ENCODE data around the gene F7. TPM values are rescaled to one million over a fixed set of nuclear protein-coding genes. Genes with fewer than 3 reads are reported as not detected.

F7 gene
- total RNA-seq, 1 donor from 2014 or later, result 0.85 TPM

GRCh38 chr13:113162783-113163685, 57.4 kb downstream of the F7 start:
- H3K4me1 ChIP-seq, result no peaks in the 10 kb centered on the region
- DNase-seq (ENCODE audit: low spot score in 2 of 2), result peak in 1 of 2 donors; percentile 46
- intact Hi-C loops (cut with DNase I), result no loop called here

GRCh38 chr13:113164492-113164891, 58.9 kb downstream of the F7 start:
- TF ChIP-seq CTCF (IDR thresholded peaks at IDR 0.05), result no peak

More at GRCh38 chr13:113162783-113163685, 57.4 kb downstream of the F7 start:
- TF ChIP-seq CTCF (IDR thresholded peaks at IDR 0.05), result no peak
- Histone ChIP-seq H3K9me3 (no peaks in the 10 kb centered on the region), H3K27ac (no peak overlapping the region), H3K36me3 (no peaks in the 10 kb centered on the region), H3K4me3 (no peak overlapping the region), H3K27me3 (no peaks in the 10 kb centered on the region)

DNA sequence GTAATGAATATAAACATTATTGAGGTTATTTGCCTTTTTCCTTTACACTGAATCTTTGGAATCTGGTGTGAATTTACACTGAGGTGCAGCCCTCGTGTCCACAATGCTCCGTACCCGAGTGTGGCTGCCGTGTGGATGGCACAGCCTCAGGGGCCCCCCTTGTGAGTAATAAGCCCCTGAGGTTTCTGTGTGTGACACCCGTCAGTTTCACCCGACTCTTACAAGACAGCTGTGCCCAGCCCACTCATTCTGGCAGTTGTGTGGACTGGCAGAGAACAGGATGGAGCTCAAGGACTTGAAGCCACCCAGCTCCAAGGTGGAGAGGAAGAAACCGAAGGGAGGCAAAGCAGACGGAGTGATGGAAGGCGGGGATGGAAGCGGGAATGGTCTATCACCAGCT, 60.7 kb downstream of the F7 start:
- H3K9me3 ChIP-seq, result no peaks in the 10 kb centered on the region
- peaks cover 6% of the 10 kb centered on the region in 2 donors for H3K36me3 ChIP-seq
- TF ChIP-seq CTCF (IDR thresholded peaks at IDR 0.05), result no peak
- H3K4me3 ChIP-seq, result no peak overlapping the region
- no peaks in the 10 kb centered on the region for H3K27me3 ChIP-seq
- DNase-seq (ENCODE audit: low spot score in 2 of 2), result peak in 1 of 2 donors; percentile 40
- H3K27ac ChIP-seq, result no peak overlapping the region
- H3K4me1 ChIP-seq, result no peaks in the 10 kb centered on the region
- intact Hi-C loops (cut with DNase I), result no loop called here

More at GRCh38 chr13:113164492-113164891, 58.9 kb downstream of the F7 start:
- Histone ChIP-seq H3K27ac (no peak overlapping the region), H3K4me1 (no peaks in the 10 kb centered on the region), H3K4me3 (no peak overlapping the region), H3K9me3 (no peaks in the 10 kb centered on the region), H3K27me3 (no peaks in the 10 kb centered on the region), H3K36me3 (peaks cover 0 to 2% of the 10 kb centered on the region in 2 donors)
- intact Hi-C loops (cut with DNase I), result no loop called here
- peak in 1 of 2 donors; percentile 28 for DNase-seq (ENCODE audit: low spot score in 2 of 2)

GRCh38 chr13:113166681-113167080, 61.1 kb downstream of the F7 start:
- Histone ChIP-seq H3K4me1 (no peaks in the 10 kb centered on the region), H3K27me3 (no peaks in the 10 kb centered on the region), H3K36me3 (peaks cover 10% of the 10 kb centered on the region in 2 donors), H3K9me3 (no peaks in the 10 kb centered on the region), H3K27ac (no peak overlapping the region), H3K4me3 (no peak overlapping the region)
- no peak for TF ChIP-seq CTCF (IDR thresholded peaks at IDR 0.05)
- DNase-seq (ENCODE audit: low spot score in 2 of 2), result peak in 1 of 2 donors; percentile 9
- intact Hi-C loops (cut with DNase I), result no loop called here

DNA sequence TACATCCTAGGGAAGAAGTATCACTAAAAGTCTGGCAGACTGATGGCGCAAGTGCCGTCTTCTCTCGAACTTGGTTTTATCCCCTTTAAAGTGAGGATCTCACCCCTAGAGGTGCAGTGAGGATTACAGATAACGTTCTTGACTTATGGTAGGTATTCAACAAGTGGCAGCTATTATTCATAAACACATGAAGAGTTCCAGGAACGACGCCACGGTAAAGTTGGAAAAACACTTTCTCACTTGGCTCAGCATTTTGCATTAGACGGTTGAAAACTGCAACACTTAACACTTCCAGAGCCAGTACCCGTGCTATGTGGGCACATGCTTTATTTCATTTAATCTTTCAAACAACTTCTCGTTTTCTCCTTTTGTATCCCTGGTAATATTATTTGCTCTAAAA, 61.6 kb downstream of the F7 start:
- DNase-seq (ENCODE audit: low spot score in 2 of 2), result peak in 1 of 2 donors; percentile 11
- Histone ChIP-seq H3K4me3 (no peak overlapping the region), H3K4me1 (no peaks in the 10 kb centered on the region), H3K27ac (no peak overlapping the region), H3K36me3 (peaks cover 11 to 15% of the 10 kb centered on the region in 2 donors), H3K9me3 (no peaks in the 10 kb centered on the region), H3K27me3 (no peaks in the 10 kb centered on the region)
- intact Hi-C loops (cut with DNase I), result no loop called here
- no peak for TF ChIP-seq CTCF (IDR thresholded peaks at IDR 0.05)
